DND-41 (cell line): ENCODE measurements around the gene ALDH3B2.

ENCODE experiments used
- ATAC-seq: fragments of 200-7000 bp; cut with Tn5 transposase; 3 replicates; pipeline ENCODE4 v1.9.1; 2021; ENCODE audit warnings: low read depth; ENCODE audit not compliant: insufficient read depth
- DNase-seq: peaks from one replicate; pipeline ENCODE4 v3.0.0-alpha.2; 2020
- H2AFZ ChIP-seq: 2 replicates; pipeline ENCODE4 v1.6.0; 2012; ENCODE audit warnings: low read depth, low read length
- H3K27ac ChIP-seq: 2 replicates; pipeline ENCODE4 v1.5.1; 2012; ENCODE audit warnings: low read length, inconsistent platforms
- H3K27me3 ChIP-seq: fragments of 200-600 bp; sonication (generic); 2 replicates; pipeline ENCODE4 v1.6.0; 2012; ENCODE audit warnings: low read length, mild to moderate bottlenecking, inconsistent platforms; ENCODE audit not compliant: insufficient read depth, poor library complexity
- H3K36me3 ChIP-seq: 2 replicates; pipeline ENCODE4 v1.5.1; 2012; ENCODE audit warnings: low read length, inconsistent platforms; ENCODE audit not compliant: insufficient read depth
- H3K4me1 ChIP-seq: 2 replicates; pipeline ENCODE4 v1.5.1; 2012; ENCODE audit warnings: mild to moderate bottlenecking, low read length; ENCODE audit not compliant: insufficient read depth
- H3K4me2 ChIP-seq: 2 replicates; pipeline ENCODE4 v1.6.0; 2012; ENCODE audit warnings: mild to moderate bottlenecking, moderate library complexity, low read length, inconsistent platforms; ENCODE audit not compliant: insufficient read depth
- H3K4me3 ChIP-seq, 2 experiments: fragments of 200-600 bp in 1 of 2; shearing (Covaris generic) in 1 of 2; 2 replicates each; pipeline ENCODE4 v1.5.1; 2012 to 2016; ENCODE audit warnings: inconsistent platforms in 2 of 2, low read length in 2 of 2, mild to moderate bottlenecking in 2 of 2, low read depth in 1 of 2, moderate library complexity in 1 of 2
- H3K79me2 ChIP-seq: 2 replicates; pipeline ENCODE4 v1.6.0; 2012; ENCODE audit warnings: low read length, inconsistent platforms; ENCODE audit not compliant: insufficient read depth
- H3K9ac ChIP-seq: 2 replicates; pipeline ENCODE4 v1.6.0; 2012; ENCODE audit warnings: low read depth, mild to moderate bottlenecking, inconsistent platforms, low read length, moderate library complexity
- H3K9me3 ChIP-seq: 2 replicates; pipeline ENCODE4 v1.5.1; 2012; ENCODE audit warnings: low read length, moderate library complexity, mild to moderate bottlenecking, inconsistent platforms; ENCODE audit not compliant: insufficient read depth, severe bottlenecking
- H4K20me1 ChIP-seq: 2 replicates; pipeline ENCODE4 v1.6.0; 2012; ENCODE audit warnings: low read length; ENCODE audit not compliant: insufficient read depth
- CTCF ChIP-seq: IDR thresholded peaks from 2 replicates; pipeline ENCODE4 v1.5.1; 2012; ENCODE audit warnings: borderline replicate concordance, low read length, moderate library complexity, mild to moderate bottlenecking; ENCODE audit not compliant: poor library complexity, severe bottlenecking; ENCODE audit errors: extremely low read depth
- EZH2 ChIP-seq: IDR thresholded peaks from 3 replicates; pipeline ENCODE4 v1.6.1; 2012; ENCODE audit warnings: borderline replicate concordance, low read depth, mild to moderate bottlenecking, moderate library complexity, low read length, inconsistent platforms; ENCODE audit not compliant: severe bottlenecking

The ALDH3B2 gene

GRCh38 chr11:67664213-67664585 lies 10.2 kb downstream of the ALDH3B2 start:
- Histone ChIP-seq H3K9ac (no peak overlapping the region), H3K4me1 (peaks cover 30% of the 10 kb centered on the region), H3K9me3 (no peaks in the 10 kb centered on the region), H3K4me3 (no peak overlapping the region), H3K79me2 (peaks cover 23% of the 10 kb centered on the region), H3K4me2 (no peak overlapping the region), H3K27me3 (no peaks in the 10 kb centered on the region), H3K36me3 (no peaks in the 10 kb centered on the region), H4K20me1 (no peaks in the 10 kb centered on the region), H3K27ac (peak overlapping the region; percentile 44; the same call in 1 of the 2 replicates), H2AFZ (no peak overlapping the region)
- TF ChIP-seq EZH2, result no peak
- TF ChIP-seq CTCF, result no peak
- DNase-seq, result no peak
- ATAC-seq, result no peak

DNA sequence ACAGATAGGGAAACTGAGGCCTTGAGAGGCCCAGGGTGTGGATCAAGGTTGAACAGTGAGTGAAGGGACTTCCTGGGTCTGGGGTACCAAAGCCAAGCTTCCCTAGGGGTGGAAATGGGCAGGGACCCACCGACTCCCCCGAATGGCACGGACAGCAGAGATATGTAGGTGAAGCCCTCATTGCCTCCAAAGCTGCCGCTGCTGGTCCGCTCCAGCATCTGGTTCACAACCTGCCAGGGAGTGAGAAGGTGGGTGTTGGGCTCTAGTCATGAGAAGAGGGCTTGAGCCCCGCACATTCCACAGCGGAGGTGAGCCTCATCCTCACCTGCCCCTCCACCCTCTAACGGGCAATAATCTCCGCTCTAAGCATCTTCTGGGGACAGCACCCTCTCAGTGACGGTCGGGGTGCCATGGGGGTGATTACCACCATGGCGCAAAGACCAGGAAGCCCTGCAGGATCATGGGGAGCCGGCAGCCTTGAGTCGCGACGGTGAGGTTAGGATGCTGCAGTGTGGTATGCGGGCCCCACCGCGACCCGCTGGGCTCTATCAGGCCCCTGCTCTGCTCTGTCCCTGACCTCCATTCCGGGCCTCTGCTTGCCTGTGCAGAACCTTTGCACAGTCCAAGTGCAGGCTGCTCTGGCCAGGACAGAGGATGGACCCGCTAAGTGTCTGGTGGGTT lies 10.8 kb downstream of the ALDH3B2 start:
- H3K9me3 ChIP-seq, result no peaks in the 10 kb centered on the region
- H3K27ac ChIP-seq, result peak overlapping the region; percentile 44; the same call in 1 of the 2 replicates
- H3K9ac ChIP-seq, result no peak overlapping the region
- peaks cover 18% of the 10 kb centered on the region for H3K79me2 ChIP-seq
- H3K4me1 ChIP-seq, result peaks cover 28% of the 10 kb centered on the region
- H3K27me3 ChIP-seq, result no peaks in the 10 kb centered on the region
- no peak for TF ChIP-seq EZH2
- TF ChIP-seq CTCF, result no peak
- no peaks in the 10 kb centered on the region for H4K20me1 ChIP-seq
- no peaks in the 10 kb centered on the region for H3K36me3 ChIP-seq
- DNase-seq, result no peak
- ATAC-seq, result no peak
- no peak overlapping the region for H2AFZ ChIP-seq
- H3K4me3 ChIP-seq, result no peak overlapping the region
- no peak overlapping the region for H3K4me2 ChIP-seq

DNA sequence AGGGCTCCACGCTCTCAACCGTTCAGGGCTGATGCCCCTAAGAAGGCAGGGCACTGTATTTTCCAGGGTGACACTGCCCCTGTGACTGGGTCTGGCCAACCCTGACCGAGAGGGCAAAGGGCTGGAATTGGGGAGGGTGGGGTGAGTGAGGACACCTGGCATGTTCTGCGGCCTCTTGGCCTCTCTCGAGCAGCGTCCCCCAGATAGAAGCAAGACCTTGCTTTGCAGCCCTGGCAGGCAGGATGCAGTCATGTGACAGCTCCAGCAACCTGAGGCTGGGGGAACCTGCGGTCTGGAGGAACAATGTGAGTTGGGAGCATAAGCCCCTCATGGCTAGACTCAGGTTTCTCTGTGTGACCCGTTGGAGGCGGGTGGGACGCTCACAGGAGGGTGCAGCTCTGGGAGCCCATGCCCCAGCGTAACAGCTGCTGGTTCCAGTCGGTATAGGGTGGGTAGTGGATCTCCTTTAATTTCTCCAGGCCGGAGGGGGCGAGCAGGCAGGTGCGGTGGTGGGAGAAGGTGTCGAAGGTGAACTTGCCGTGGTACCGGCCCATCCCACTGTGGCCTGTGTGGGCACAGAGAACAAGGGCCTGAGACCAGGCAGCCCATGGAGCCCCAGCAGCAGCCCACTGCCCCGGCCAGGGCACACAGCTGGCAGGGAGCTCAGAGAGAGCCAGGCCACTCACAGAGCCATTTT lies 11.4 kb downstream of the ALDH3B2 start:
- Histone ChIP-seq H3K36me3 (no peaks in the 10 kb centered on the region), H3K9ac (no peak overlapping the region), H3K27ac (peak overlapping the region; percentile 30; the same call in 1 of the 2 replicates), H3K4me1 (peaks cover 25% of the 10 kb centered on the region), H3K4me2 (no peak overlapping the region), H3K4me3 (no peak overlapping the region), H4K20me1 (no peaks in the 10 kb centered on the region), H3K27me3 (no peaks in the 10 kb centered on the region), H2AFZ (no peak overlapping the region), H3K9me3 (no peaks in the 10 kb centered on the region), H3K79me2 (peaks cover 12% of the 10 kb centered on the region)
- ATAC-seq, result no peak
- TF ChIP-seq EZH2, result no peak
- no peak for TF ChIP-seq CTCF
- DNase-seq, result no peak
